Activated CD4-positive, alpha-beta T cell treated with anti-CD3 and anti-CD28 coated beads, Interleukin-2, amount 10 ng/mL, durations not matched to agents 7 days and 5 days (primary cell): ENCODE data around the gene SYCE3. TPM values are rescaled to one million over a fixed set of nuclear protein-coding genes. Genes with fewer than 3 reads are reported as not detected.

ENCODE experiments used
- CTCF ChIA-PET: fragments of 350-600 bp; sonication (Branson Sonifier 250); formaldehyde crosslinking; loops from one replicate; lab custom pipeline; 2021; ENCODE audit warnings: antibody characterized with exemption; lab: Charles Lee
- POLR2A ChIA-PET: fragments of 350-600 bp; sonication (Branson Sonifier 250); formaldehyde crosslinking; loops from one replicate; lab custom pipeline; 2021; ENCODE audit warnings: antibody characterized with exemption; lab: Charles Lee
- DNase-seq: peaks from one replicate; pipeline ENCODE4 v3.0.0-alpha.2; 2020
- H3K27ac Mint-ChIP-seq: one replicate; pipeline ENCODE4 v1.8.0; 2021; ENCODE audit warnings: mild to moderate bottlenecking, moderate library complexity, mixed read lengths
- H3K27me3 Mint-ChIP-seq: one replicate; pipeline ENCODE4 v1.8.0; 2021; ENCODE audit warnings: mixed read lengths
- H3K36me3 Mint-ChIP-seq: one replicate; pipeline ENCODE4 v1.8.0; 2021; ENCODE audit warnings: low read depth, mixed read lengths
- H3K4me1 Mint-ChIP-seq: one replicate; pipeline ENCODE4 v1.8.0; 2021; ENCODE audit warnings: mixed read lengths
- H3K4me3 Mint-ChIP-seq: one replicate; pipeline ENCODE4 v1.8.0; 2021; ENCODE audit warnings: mild to moderate bottlenecking, moderate library complexity, mixed read lengths
- H3K9me3 Mint-ChIP-seq: one replicate; pipeline ENCODE4 v1.8.0; 2021; ENCODE audit warnings: mixed read lengths
- total RNA-seq, 2 experiments: library from RNA; stranded (reverse); gene quantifications; one replicate each; pipeline ENCODE4 v1.2.3, GENCODE V29; 2021

The SYCE3 gene
- total RNA-seq, 2 experiments from 2014 or later: 0.87 TPM; not detected in 1

DNA sequence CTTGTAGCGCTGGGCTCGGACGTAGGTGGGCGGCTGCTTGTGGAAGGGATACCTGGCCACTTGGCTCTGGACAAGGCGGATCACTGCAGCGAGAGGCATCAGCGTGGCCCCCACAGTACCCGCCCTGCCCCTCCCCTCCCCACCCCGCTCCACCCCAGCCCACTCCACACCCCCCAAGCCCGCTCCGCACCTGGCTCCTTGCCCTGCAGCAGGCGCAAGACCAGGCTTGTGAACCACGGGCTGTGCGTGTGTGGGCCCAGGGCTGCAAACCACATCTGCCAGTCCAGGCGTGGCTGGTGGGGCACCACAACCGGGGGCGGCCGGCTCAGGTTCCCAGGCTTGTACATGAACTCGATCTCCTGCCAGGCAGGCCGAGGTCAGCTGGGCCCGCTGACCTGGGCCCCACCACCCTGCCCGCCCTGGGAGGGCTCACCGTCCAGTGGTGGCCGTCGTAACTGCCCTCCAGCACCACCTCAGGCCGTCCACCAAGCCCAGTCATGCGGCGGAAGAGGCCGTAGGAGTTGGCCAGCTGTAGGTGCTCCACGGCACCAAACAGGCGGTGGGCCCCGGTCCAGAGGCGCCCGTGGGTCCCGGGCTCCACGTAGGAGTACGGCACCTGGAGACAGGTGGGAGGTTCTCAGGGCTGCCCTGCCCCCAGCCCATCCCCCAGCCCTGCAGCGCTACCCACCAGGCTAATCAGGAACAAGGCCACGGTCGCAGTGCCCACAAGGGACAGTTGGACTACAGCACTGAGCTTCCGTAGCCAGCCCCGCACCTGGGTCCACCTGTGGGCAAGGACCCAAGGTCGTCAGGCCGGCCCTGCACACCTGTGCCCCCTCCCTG, 58.1 kb downstream of the SYCE3 start:
- CTCF ChIA-PET: interaction anchor here (1.0 to 3.3 kb wide), 4 partner anchors 19 to 32 kb away, joined by 3 to 12 read pairs (median 4); partner anchors contain the start of gene SCO2

GRCh38 chr22:50503475-50504145, 59.1 kb downstream of the SYCE3 start:
- POLR2A ChIA-PET: no interaction called here
- Mint-ChIP-seq H3K4me1 (peaks cover 4% of the 10 kb centered on the region), H3K4me3 (no peak overlapping the region), H3K27me3 (no peaks in the 10 kb centered on the region), H3K27ac (no peak overlapping the region), H3K9me3 (no peaks in the 10 kb centered on the region), H3K36me3 (peaks cover 4% of the 10 kb centered on the region)
- DNase-seq: no peak
- CTCF ChIA-PET: interaction anchor here (1.4 to 3.3 kb wide), 2 partner anchors 18 to 22 kb away, joined by 3 to 12 read pairs; partner anchors contain the start of gene SCO2

More for the DNA sequence above, 58.1 kb downstream of the SYCE3 start:
- Mint-ChIP-seq H3K27ac (no peak overlapping the region), H3K36me3 (peaks cover 6% of the 10 kb centered on the region), H3K4me1 (peaks cover 11% of the 10 kb centered on the region), H3K27me3 (no peaks in the 10 kb centered on the region), H3K9me3 (no peaks in the 10 kb centered on the region), H3K4me3 (peak overlapping the region; percentile 32)
- DNase-seq: no peak
- POLR2A ChIA-PET: no interaction called here

DNA sequence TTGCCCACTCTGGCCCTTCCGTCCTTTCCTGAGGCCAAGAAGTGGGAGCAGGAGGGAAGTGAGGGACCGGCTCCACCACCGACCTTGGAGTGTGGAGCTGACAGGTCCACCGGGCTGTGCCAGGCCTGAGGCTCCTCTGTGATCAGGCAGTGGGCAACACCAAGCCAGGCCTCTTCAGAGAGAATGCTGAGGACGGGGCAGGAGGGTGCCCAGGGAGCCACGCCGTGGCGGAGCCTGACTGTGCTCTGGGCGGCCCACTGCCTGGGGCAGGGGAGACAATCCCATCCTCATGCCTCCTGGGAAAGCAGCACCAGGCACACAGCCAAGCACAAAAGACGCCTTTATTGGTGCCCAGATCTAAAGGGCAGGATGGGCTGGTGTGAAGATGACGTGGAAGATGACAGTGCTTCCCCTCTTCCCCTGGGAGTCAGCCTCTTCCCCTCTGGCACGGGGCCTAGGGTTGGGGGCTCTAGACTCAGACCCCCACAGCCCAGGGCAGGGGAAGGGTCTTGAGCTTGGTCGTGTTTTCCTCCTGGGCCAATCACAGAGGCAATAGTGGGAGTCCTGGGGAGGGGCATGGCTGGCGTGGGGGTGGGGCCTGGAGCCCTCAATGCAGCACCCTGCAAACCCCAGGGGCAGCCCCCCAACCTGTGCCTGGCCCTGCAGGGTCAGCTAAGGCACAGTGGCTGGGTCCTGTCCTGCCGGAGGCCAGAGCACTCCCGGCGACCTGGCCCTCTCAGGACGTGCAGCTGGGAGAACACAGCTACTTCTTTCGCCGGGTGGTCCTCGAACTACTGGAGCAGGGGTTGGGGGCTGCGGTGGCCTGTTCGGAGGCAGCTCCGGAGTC, 59.9 kb downstream of the SYCE3 start:
- Mint-ChIP-seq H3K4me1 (peaks cover 9% of the 10 kb centered on the region), H3K27me3 (peaks cover under 1% of the 10 kb centered on the region), H3K9me3 (no peaks in the 10 kb centered on the region), H3K27ac (no peak overlapping the region), H3K4me3 (no peak overlapping the region), H3K36me3 (peaks cover 4% of the 10 kb centered on the region)
- no peak for DNase-seq
- ChIA-PET CTCF (interaction anchor here (1.4 to 3.3 kb wide), 3 partner anchors 17 to 227 kb away, joined by 3 to 12 read pairs (median 6); partner anchors contain the start of gene SCO2), POLR2A (no interaction called here)

DNA sequence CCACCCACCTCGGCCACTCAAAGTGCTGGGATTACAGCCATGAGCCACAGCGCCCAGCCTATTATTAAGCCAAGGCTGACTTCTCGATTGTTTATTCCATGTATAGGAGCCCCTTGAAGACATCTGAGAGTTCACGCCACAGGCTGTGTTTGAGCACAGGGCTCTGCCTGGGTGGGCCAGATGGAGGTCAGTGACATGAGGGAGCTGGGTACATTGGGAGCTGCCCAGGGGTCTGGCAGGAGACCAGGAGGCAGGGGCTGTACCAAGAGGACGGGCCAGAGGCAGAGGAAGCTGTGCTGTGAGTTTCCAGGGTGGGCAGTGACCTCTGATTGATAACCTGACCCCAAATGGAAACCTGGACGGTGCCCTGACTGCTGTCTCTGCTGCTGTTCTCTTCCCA, 60.6 kb downstream of the SYCE3 start:
- H3K4me3 Mint-ChIP-seq: no peak overlapping the region
- peaks cover 11% of the 10 kb centered on the region for H3K4me1 Mint-ChIP-seq
- H3K36me3 Mint-ChIP-seq: peaks cover under 1% of the 10 kb centered on the region
- no peak for DNase-seq
- H3K27ac Mint-ChIP-seq: peak overlapping the region; percentile 54
- ChIA-PET CTCF (interaction anchor here (0.6 to 3.3 kb wide), 5 partner anchors 24 to 226 kb away, joined by 3 to 12 read pairs (median 3); partner anchors contain the start of gene SCO2), POLR2A (no interaction called here)
- no peaks in the 10 kb centered on the region for H3K9me3 Mint-ChIP-seq
- H3K27me3 Mint-ChIP-seq: peaks cover 5% of the 10 kb centered on the region

Other genes with a start within 250 kb of the SYCE3 start
- 1 to 10 TPM; 3.1 to 3.6 TPM for gene DENND6B, start 235.9 kb downstream of the SYCE3 start, total RNA-seq
- 10 to 100 TPM; 55.6 to 67.6 TPM for gene PPP6R2, start 219.6 kb downstream of the SYCE3 start, total RNA-seq
- gene SBF1, start 87.9 kb downstream of the SYCE3 start, total RNA-seq: 100 to 1,000 TPM; 211 to 224 TPM
- 1 to 10 TPM; 3.7 to 4.1 TPM for gene ADM2, start 81.4 kb downstream of the SYCE3 start, total RNA-seq
- under 1 TPM in 1 of 2 experiments, not detected in 1; 0.23 TPM for gene MIOX, start 76.1 kb downstream of the SYCE3 start, total RNA-seq
- gene LMF2, start 55.2 kb downstream of the SYCE3 start, total RNA-seq: 100 to 1,000 TPM; 130 to 139 TPM
- gene NCAPH2, start 54.7 kb downstream of the SYCE3 start, total RNA-seq: 100 to 1,000 TPM; 110 to 133 TPM
- gene SCO2, start 37.3 kb downstream of the SYCE3 start, total RNA-seq: 10 to 100 TPM in 1 of 2 experiments, 1 to 10 TPM in 1; 2.8 to 10.5 TPM
- gene TYMP, start 32.9 kb downstream of the SYCE3 start, total RNA-seq: 100 to 1,000 TPM in 1 of 2 experiments, 10 to 100 TPM in 1; 92.2 to 126 TPM
- gene KLHDC7B, start 17.0 kb downstream of the SYCE3 start, total RNA-seq: 10 to 100 TPM; 15.6 to 16.0 TPM
- gene CPT1B, start 15.5 kb upstream of the SYCE3 start, total RNA-seq: 100 to 1,000 TPM; 107 to 113 TPM
- 100 to 1,000 TPM; 140 to 142 TPM for gene CHKB, start 19.9 kb upstream of the SYCE3 start, total RNA-seq
- gene MAPK8IP2, start 37.9 kb upstream of the SYCE3 start, total RNA-seq: under 1 TPM; 0.29 to 0.37 TPM
- 10 to 100 TPM; 64.2 to 66.5 TPM for gene ARSA, start 65.2 kb upstream of the SYCE3 start, total RNA-seq
- gene SHANK3, start 109.9 kb upstream of the SYCE3 start, total RNA-seq: under 1 TPM; 0.02 to 0.04 TPM
- gene ACR, start 175.3 kb upstream of the SYCE3 start, total RNA-seq: not detected
- 10 to 100 TPM; 28.2 to 29.0 TPM for gene RABL2B, start 220.7 kb upstream of the SYCE3 start, total RNA-seq